Chondrocyte (in vitro differentiated cells): ENCODE results near the gene CABP1. TPM values are rescaled to one million over a fixed set of nuclear protein-coding genes. Genes with fewer than 3 reads are reported as not detected.

ENCODE experiments used
- DNase-seq: peaks from one replicate; pipeline ENCODE4 v3.0.0; 2021; ENCODE audit warnings: mixed read lengths, low spot score
- H3K27ac Mint-ChIP-seq: one replicate; pipeline ENCODE4 v1.8.0; 2021; ENCODE audit warnings: mild to moderate bottlenecking, moderate library complexity, mixed read lengths; ENCODE audit not compliant: unreplicated experiment
- H3K27me3 Mint-ChIP-seq: 2 replicates; pipeline ENCODE4 v1.8.0; 2021; ENCODE audit warnings: low read depth, mixed read lengths
- H3K36me3 Mint-ChIP-seq: 2 replicates; pipeline ENCODE4 v1.8.0; 2021; ENCODE audit warnings: low read depth, mixed read lengths
- H3K4me1 Mint-ChIP-seq: 2 replicates; pipeline ENCODE4 v1.8.0; 2021; ENCODE audit warnings: low read depth, mild to moderate bottlenecking, mixed read lengths
- H3K4me3 Mint-ChIP-seq: one replicate; pipeline ENCODE4 v1.8.0; 2021; ENCODE audit warnings: mild to moderate bottlenecking, moderate library complexity, mixed read lengths; ENCODE audit not compliant: unreplicated experiment
- H3K9me3 Mint-ChIP-seq: 2 replicates; pipeline ENCODE4 v1.8.0; 2021; ENCODE audit warnings: low read depth, mixed read lengths
- long read RNA-seq: library from polyadenylated mRNA; stranded (forward); transcript quantifications from one replicate; pipeline ENCODE4 v2.0.0, GENCODE V29; 2021
- total RNA-seq: library from RNA; stranded (reverse); gene quantifications from 3 replicates; pipeline ENCODE4 v1.2.1, GENCODE V29; 2021
- TF ChIP-seq, protein P1 (sequence below): fragments of 200-600 bp; sonication (generic); IDR thresholded peaks from 2 replicates; pipeline ENCODE4 v1.5.0; 2021; ENCODE audit warnings: antibody characterized with exemption, mild to moderate bottlenecking, moderate library complexity

Gene CABP1
- not detected in 3 replicates for total RNA-seq
- long read RNA-seq = 0 reads

- H3K36me3 Mint-ChIP-seq = peaks cover 1% of the 10 kb centered on the region
- no peaks in the 10 kb centered on the region for H3K9me3 Mint-ChIP-seq
- H3K27me3 Mint-ChIP-seq = peaks cover 51% of the 10 kb centered on the region
- peak; percentile 69 for DNase-seq
- TF ChIP-seq, protein P1, sequence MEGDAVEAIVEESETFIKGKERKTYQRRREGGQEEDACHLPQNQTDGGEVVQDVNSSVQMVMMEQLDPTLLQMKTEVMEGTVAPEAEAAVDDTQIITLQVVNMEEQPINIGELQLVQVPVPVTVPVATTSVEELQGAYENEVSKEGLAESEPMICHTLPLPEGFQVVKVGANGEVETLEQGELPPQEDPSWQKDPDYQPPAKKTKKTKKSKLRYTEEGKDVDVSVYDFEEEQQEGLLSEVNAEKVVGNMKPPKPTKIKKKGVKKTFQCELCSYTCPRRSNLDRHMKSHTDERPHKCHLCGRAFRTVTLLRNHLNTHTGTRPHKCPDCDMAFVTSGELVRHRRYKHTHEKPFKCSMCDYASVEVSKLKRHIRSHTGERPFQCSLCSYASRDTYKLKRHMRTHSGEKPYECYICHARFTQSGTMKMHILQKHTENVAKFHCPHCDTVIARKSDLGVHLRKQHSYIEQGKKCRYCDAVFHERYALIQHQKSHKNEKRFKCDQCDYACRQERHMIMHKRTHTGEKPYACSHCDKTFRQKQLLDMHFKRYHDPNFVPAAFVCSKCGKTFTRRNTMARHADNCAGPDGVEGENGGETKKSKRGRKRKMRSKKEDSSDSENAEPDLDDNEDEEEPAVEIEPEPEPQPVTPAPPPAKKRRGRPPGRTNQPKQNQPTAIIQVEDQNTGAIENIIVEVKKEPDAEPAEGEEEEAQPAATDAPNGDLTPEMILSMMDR = peak; percentile 55
- no peak within 1 kb of the TSS for H3K27ac Mint-ChIP-seq
- peaks cover 9% of the 10 kb centered on the region for H3K4me1 Mint-ChIP-seq
- peak within 1 kb of the TSS; percentile 64 for H3K4me3 Mint-ChIP-seq
Observed at GRCh38 chr12:120639771-120640721, at the start of gene CABP1. Gene CABP1 (plus strand): TSS chr12:120640626. CDS start chr12:120640686, 60 bp downstream.

DNA sequence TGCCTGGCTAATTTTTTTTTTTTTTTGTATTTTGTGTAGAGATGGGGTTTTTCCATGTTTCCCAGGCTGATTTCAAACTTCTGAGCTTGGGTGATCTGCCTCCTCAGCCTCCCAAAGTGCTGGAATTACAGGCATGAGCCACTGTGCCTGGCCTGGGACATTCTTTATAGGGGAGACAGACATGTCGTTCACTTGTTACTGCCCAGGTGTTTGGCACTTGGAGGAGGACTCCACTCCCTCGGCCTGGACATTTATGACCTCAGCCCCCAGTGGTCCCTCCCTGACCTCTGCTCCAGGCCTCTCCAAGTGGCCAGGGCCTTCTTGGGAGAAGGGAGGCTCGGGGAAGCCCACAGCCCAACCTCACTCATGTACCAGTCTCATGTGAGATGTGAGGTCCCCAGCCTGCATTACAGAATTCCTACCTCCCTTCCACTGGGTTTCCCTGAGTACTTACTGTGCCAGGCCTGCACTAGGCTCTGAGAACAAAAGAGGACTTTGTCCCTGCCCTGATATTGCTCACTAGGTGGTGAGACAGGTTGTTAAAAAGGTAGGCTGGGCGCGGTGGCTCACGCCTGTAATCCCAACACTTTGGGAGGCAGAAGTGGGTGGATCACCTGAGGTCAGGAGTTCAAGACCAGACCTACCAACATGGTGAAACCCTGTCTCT is 49.6 kb upstream of the CABP1 start:
- Mint-ChIP-seq H3K27me3 (no peaks in the 10 kb centered on the region), H3K9me3 (no peaks in the 10 kb centered on the region), H3K4me3 (no peak overlapping the region), H3K4me1 (no peaks in the 10 kb centered on the region), H3K27ac (no peak overlapping the region), H3K36me3 (no peaks in the 10 kb centered on the region)
- no peak for DNase-seq
- TF ChIP-seq, protein P1 = no peak

- H3K36me3 Mint-ChIP-seq = no peaks in the 10 kb centered on the region
- H3K4me1 Mint-ChIP-seq = no peaks in the 10 kb centered on the region
- H3K4me3 Mint-ChIP-seq = no peak overlapping the region
- H3K9me3 Mint-ChIP-seq = no peaks in the 10 kb centered on the region
- no peaks in the 10 kb centered on the region for H3K27me3 Mint-ChIP-seq
- TF ChIP-seq, protein P1 = no peak
- no peak overlapping the region for H3K27ac Mint-ChIP-seq
- DNase-seq = no peak
Observed at GRCh38 chr12:120592121-120593049, 48.0 kb upstream of the CABP1 start.

DNA sequence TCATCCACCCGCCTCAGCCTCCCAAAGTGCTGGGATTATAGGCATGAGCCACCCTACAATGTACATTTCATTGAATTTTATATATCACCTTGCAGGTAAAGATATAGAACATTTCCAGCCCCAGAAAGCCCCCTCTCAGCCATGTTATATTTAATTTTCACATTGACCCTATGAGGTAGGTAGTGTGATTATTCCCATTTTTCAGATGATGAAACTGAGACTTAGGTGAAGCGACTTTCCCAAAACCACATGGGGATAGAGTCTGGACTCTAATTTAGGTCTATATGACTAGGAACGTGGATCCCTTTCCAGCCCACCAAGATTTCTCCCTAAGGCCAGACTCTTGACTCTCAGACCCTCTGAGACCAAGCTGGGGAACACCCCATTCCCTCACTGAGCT is 43.5 kb upstream of the CABP1 start:
- H3K4me1 Mint-ChIP-seq = peaks cover 7% of the 10 kb centered on the region
- H3K36me3 Mint-ChIP-seq = no peaks in the 10 kb centered on the region
- no peak for DNase-seq
- no peak overlapping the region for H3K4me3 Mint-ChIP-seq
- no peak overlapping the region for H3K27ac Mint-ChIP-seq
- TF ChIP-seq, protein P1 = no peak
- H3K27me3 Mint-ChIP-seq = no peaks in the 10 kb centered on the region
- H3K9me3 Mint-ChIP-seq = no peaks in the 10 kb centered on the region
